ENCODE measurements around the gene ASIC4.

The ASIC4 gene

GRCh38 chr2:219576505-219577388, 62.5 kb downstream of the ASIC4 start:
- H3K4me3 ChIP-seq (ENCODE audit: low read depth, low read length), result no peak overlapping the region
- TF ChIP-seq CTCF (IDR thresholded peaks at IDR 0.05; ENCODE audit: borderline replicate concordance, insufficient read depth, low read depth, low read length), result no peak

GRCh38 chr2:219578811-219579613, 64.7 kb downstream of the ASIC4 start:
- H3K4me3 ChIP-seq (ENCODE audit: low read depth, low read length), result no peak overlapping the region
- no peak for TF ChIP-seq CTCF (IDR thresholded peaks at IDR 0.05; ENCODE audit: borderline replicate concordance, insufficient read depth, low read depth, low read length)

- no peak for TF ChIP-seq CTCF (IDR thresholded peaks at IDR 0.05; ENCODE audit: borderline replicate concordance, insufficient read depth, low read depth, low read length)
- no peak overlapping the region for H3K4me3 ChIP-seq (ENCODE audit: low read depth, low read length)
Measured at GRCh38 chr2:219581346-219581745, 67.1 kb downstream of the ASIC4 start.

Data from GM12875 (cell line).